ENCODE measurements around the gene PRSS38.

PRSS38 gene

DNA sequence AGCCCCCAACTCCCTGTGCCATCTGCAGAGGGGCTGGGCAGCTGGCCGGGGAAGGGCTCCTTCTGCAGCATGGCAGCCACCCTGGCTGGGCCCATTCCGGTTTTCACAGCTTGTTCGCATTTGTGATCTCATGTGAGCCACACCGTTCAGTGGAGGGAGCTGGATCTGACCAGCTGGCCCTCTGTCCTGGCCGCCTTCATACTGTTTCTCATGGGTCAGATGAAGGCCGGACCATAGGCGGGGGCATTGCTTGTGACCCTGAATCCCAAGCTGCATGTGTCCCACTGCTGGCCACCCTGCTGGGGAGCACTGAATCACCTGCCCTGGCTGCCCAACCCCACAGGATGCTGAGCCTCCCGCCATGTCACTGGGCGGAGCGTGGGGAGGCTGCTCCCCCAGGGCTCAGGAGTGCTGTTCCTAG is 36.4 kb upstream of the PRSS38 start:
- Histone ChIP-seq H3K4me3 (ENCODE audit: low read depth in 1 of 2, low read length in 2 of 2) (no peak overlapping the region), H3K36me3 (ENCODE audit: control insufficient read depth in 1 of 2, insufficient read depth in 2 of 2, low read length in 2 of 2) (peaks cover 4 to 40% of the 10 kb centered on the region in 2 donors), H3K9me3 (ENCODE audit: control insufficient read depth in 1 of 2, low read length in 2 of 2) (no peaks in the 10 kb centered on the region), H3K27ac (ENCODE audit: low read depth, low read length) (no peak overlapping the region), H3K9ac (ENCODE audit: low read depth in 1 of 2, low read length in 2 of 2) (no peak overlapping the region), H3K4me1 (ENCODE audit: control insufficient read depth in 1 of 2, insufficient read depth in 2 of 2, low read length in 2 of 2) (no peaks in the 10 kb centered on the region), H3K27me3 (ENCODE audit: control insufficient read depth in 1 of 2, insufficient read depth in 2 of 2, low read length in 2 of 2) (no peaks in the 10 kb centered on the region)

DNA sequence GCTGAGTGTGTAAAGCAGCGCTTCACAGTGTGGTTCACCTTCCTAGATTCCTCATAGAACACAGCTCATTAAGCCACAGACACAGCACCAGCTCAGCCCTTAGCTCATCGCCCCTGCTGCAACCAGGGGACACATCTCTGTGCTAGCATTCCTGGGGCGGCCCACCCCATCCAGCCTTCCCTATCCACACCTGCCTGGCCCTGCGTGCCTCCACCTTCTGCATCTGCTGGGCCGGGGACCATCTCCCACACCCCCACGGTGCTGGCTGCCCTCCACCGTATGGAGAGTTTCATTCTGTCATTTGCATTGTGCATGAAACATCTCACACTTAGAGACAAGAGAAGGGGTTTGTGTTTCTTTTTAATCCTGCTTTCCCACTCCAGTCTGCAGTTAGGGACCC is 35.8 kb upstream of the PRSS38 start:
- no peaks in the 10 kb centered on the region for H3K4me1 ChIP-seq (ENCODE audit: control insufficient read depth in 1 of 2, insufficient read depth in 2 of 2, low read length in 2 of 2)
- H3K9me3 ChIP-seq (ENCODE audit: control insufficient read depth in 1 of 2, low read length in 2 of 2), result no peaks in the 10 kb centered on the region
- no peaks in the 10 kb centered on the region for H3K27me3 ChIP-seq (ENCODE audit: control insufficient read depth in 1 of 2, insufficient read depth in 2 of 2, low read length in 2 of 2)
- peaks cover 4 to 40% of the 10 kb centered on the region in 2 donors for H3K36me3 ChIP-seq (ENCODE audit: control insufficient read depth in 1 of 2, insufficient read depth in 2 of 2, low read length in 2 of 2)
- H3K4me3 ChIP-seq (ENCODE audit: low read depth in 1 of 2, low read length in 2 of 2), result no peak overlapping the region
- no peak overlapping the region for H3K27ac ChIP-seq (ENCODE audit: low read depth, low read length)
- H3K9ac ChIP-seq (ENCODE audit: low read depth in 1 of 2, low read length in 2 of 2), result no peak overlapping the region

DNA sequence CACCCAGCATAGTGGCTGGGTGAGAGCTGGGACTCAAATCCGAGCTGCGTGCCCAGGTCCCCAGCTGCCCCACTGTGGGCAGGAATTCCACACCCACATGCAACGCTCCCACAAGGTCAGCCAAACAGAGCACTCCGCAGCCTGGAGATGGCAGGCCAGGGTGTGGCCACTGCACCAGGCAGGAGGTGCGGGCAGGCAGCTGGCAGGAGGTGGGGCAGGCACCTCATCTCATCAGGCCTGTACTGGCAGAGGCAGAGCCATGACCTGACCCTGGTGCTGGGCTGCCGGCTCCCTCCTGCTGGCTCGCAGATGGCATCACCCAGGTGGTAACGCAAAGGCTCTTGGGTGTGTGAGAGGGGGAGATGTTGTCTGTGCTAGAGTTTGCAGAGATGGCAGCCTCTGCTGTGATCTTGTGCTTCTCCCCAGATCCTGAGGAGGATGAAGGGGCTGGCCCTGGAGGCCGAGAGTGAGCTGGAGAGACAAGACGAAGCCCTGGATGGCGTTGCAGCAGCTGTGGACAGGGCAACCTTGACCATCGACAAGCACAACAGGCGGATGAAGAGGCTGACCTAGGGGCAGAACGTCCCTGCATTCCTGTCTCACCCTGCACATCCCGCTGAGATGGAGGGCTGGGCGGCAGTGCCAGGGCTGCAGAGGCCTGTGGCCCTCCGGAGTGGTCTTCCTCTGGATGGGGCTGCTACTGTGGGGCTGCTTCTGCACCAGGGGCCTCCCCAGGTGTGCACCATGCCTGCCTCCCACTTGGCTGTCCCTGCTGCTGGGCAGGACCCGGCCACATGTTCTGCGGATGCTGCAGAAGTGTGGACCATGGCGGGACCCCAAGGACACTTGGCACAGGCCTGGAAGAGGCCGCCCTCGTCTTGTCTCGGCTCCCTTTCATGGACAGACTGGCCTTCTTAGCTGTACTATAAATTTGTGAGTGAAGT is 35.1 kb upstream of the PRSS38 start:
- Histone ChIP-seq H3K27ac (ENCODE audit: low read depth, low read length) (no peak overlapping the region), H3K4me1 (ENCODE audit: control insufficient read depth in 1 of 2, insufficient read depth in 2 of 2, low read length in 2 of 2) (no peaks in the 10 kb centered on the region), H3K9ac (ENCODE audit: low read depth in 1 of 2, low read length in 2 of 2) (no peak overlapping the region), H3K9me3 (ENCODE audit: control insufficient read depth in 1 of 2, low read length in 2 of 2) (no peaks in the 10 kb centered on the region), H3K4me3 (ENCODE audit: low read depth in 1 of 2, low read length in 2 of 2) (no peak overlapping the region), H3K27me3 (ENCODE audit: control insufficient read depth in 1 of 2, insufficient read depth in 2 of 2, low read length in 2 of 2) (no peaks in the 10 kb centered on the region), H3K36me3 (ENCODE audit: control insufficient read depth in 1 of 2, insufficient read depth in 2 of 2, low read length in 2 of 2) (peaks cover 4 to 38% of the 10 kb centered on the region in 2 donors)

GRCh38 chr1:227781314-227781930 is 34.1 kb upstream of the PRSS38 start:
- Histone ChIP-seq H3K27ac (ENCODE audit: low read depth, low read length) (no peak overlapping the region), H3K4me1 (ENCODE audit: control insufficient read depth in 1 of 2, insufficient read depth in 2 of 2, low read length in 2 of 2) (peaks cover 5 to 6% of the 10 kb centered on the region in 2 donors), H3K9ac (ENCODE audit: low read depth in 1 of 2, low read length in 2 of 2) (no peak overlapping the region), H3K9me3 (ENCODE audit: control insufficient read depth in 1 of 2, low read length in 2 of 2) (no peaks in the 10 kb centered on the region), H3K4me3 (ENCODE audit: low read depth in 1 of 2, low read length in 2 of 2) (no peak overlapping the region), H3K36me3 (ENCODE audit: control insufficient read depth in 1 of 2, insufficient read depth in 2 of 2, low read length in 2 of 2) (peaks cover 0 to 28% of the 10 kb centered on the region in 2 donors), H3K27me3 (ENCODE audit: control insufficient read depth in 1 of 2, insufficient read depth in 2 of 2, low read length in 2 of 2) (peaks cover 4 to 9% of the 10 kb centered on the region in 2 donors)

GRCh38 chr1:227782226-227782625 is 33.2 kb upstream of the PRSS38 start:
- Histone ChIP-seq H3K4me3 (ENCODE audit: low read depth in 1 of 2, low read length in 2 of 2) (no peak overlapping the region), H3K27ac (ENCODE audit: low read depth, low read length) (no peak overlapping the region)

GRCh38 chr1:227785094-227785804 is 30.2 kb upstream of the PRSS38 start:
- Histone ChIP-seq H3K36me3 (ENCODE audit: control insufficient read depth in 1 of 2, insufficient read depth in 2 of 2, low read length in 2 of 2) (peaks cover 0 to 15% of the 10 kb centered on the region in 2 donors), H3K9me3 (ENCODE audit: control insufficient read depth in 1 of 2, low read length in 2 of 2) (no peaks in the 10 kb centered on the region), H3K4me1 (ENCODE audit: control insufficient read depth in 1 of 2, insufficient read depth in 2 of 2, low read length in 2 of 2) (peaks cover 16 to 19% of the 10 kb centered on the region in 2 donors), H3K9ac (ENCODE audit: low read depth in 1 of 2, low read length in 2 of 2) (peak overlapping the region in 1 of 2 donors; percentile 35), H3K27ac (ENCODE audit: low read depth, low read length) (no peak overlapping the region), H3K27me3 (ENCODE audit: control insufficient read depth in 1 of 2, insufficient read depth in 2 of 2, low read length in 2 of 2) (peaks cover 4 to 12% of the 10 kb centered on the region in 2 donors), H3K4me3 (ENCODE audit: low read depth in 1 of 2, low read length in 2 of 2) (no peak overlapping the region)

More at GRCh38 chr1:227782226-227782625, 33.2 kb upstream of the PRSS38 start:
- Histone ChIP-seq H3K9me3 (ENCODE audit: control insufficient read depth in 1 of 2, low read length in 2 of 2) (no peaks in the 10 kb centered on the region), H3K27me3 (ENCODE audit: control insufficient read depth in 1 of 2, insufficient read depth in 2 of 2, low read length in 2 of 2) (peaks cover 4 to 12% of the 10 kb centered on the region in 2 donors), H3K4me1 (ENCODE audit: control insufficient read depth in 1 of 2, insufficient read depth in 2 of 2, low read length in 2 of 2) (peaks cover 13 to 14% of the 10 kb centered on the region in 2 donors), H3K9ac (ENCODE audit: low read depth in 1 of 2, low read length in 2 of 2) (no peak overlapping the region), H3K36me3 (ENCODE audit: control insufficient read depth in 1 of 2, insufficient read depth in 2 of 2, low read length in 2 of 2) (peaks cover 0 to 24% of the 10 kb centered on the region in 2 donors)

DNA sequence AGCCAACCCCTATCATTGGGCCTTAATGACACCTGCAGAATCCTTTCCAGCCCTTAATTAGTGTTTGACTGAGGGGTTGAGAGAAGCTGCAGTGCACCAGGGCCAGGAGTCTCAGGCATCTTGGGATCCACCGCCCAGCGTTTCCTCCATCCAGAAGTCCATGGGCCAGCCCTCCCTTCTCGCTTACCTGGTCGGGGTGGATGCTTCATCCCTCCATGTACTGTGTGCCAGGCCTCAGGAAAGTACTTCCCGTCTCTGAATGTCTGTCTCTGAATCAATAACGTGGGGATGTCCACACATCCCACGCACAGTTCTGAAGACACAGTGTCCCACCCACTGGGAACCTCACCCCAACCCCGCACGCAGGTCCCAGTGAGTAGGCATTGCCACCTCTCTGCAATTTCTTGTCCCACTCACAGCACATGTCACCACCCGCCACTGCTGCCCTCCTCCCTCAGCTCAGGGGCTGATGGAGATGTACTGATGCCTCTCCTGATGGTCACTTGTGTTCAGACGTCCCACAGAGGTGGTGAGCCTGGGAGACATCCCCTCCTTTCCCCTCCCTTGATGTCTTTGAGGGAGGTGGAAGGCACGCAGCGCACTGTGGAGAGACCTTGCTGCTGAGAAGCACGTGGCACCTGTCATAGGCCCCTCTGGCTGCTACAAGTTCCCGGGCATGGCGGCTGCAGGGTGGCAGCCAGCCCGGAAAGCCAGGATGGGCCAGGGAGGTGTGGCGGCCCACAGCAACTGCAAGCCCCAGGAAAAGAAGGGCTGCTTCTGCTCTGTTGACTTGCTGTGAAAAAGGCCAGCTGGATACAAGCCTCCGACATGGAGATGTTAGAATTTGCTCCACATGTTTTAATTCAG is 29.4 kb upstream of the PRSS38 start:
- Histone ChIP-seq H3K9me3 (ENCODE audit: control insufficient read depth in 1 of 2, low read length in 2 of 2) (no peaks in the 10 kb centered on the region), H3K27me3 (ENCODE audit: control insufficient read depth in 1 of 2, insufficient read depth in 2 of 2, low read length in 2 of 2) (peaks cover 4 to 12% of the 10 kb centered on the region in 2 donors), H3K36me3 (ENCODE audit: control insufficient read depth in 1 of 2, insufficient read depth in 2 of 2, low read length in 2 of 2) (peaks cover 0 to 8% of the 10 kb centered on the region in 2 donors), H3K4me3 (ENCODE audit: low read depth in 1 of 2, low read length in 2 of 2) (peak overlapping the region in 1 of 2 donors; percentile 70), H3K9ac (ENCODE audit: low read depth in 1 of 2, low read length in 2 of 2) (peak overlapping the region in 1 of 2 donors; percentile 82), H3K4me1 (ENCODE audit: control insufficient read depth in 1 of 2, insufficient read depth in 2 of 2, low read length in 2 of 2) (peaks cover 16 to 19% of the 10 kb centered on the region in 2 donors), H3K27ac (ENCODE audit: low read depth, low read length) (no peak overlapping the region)

DNA sequence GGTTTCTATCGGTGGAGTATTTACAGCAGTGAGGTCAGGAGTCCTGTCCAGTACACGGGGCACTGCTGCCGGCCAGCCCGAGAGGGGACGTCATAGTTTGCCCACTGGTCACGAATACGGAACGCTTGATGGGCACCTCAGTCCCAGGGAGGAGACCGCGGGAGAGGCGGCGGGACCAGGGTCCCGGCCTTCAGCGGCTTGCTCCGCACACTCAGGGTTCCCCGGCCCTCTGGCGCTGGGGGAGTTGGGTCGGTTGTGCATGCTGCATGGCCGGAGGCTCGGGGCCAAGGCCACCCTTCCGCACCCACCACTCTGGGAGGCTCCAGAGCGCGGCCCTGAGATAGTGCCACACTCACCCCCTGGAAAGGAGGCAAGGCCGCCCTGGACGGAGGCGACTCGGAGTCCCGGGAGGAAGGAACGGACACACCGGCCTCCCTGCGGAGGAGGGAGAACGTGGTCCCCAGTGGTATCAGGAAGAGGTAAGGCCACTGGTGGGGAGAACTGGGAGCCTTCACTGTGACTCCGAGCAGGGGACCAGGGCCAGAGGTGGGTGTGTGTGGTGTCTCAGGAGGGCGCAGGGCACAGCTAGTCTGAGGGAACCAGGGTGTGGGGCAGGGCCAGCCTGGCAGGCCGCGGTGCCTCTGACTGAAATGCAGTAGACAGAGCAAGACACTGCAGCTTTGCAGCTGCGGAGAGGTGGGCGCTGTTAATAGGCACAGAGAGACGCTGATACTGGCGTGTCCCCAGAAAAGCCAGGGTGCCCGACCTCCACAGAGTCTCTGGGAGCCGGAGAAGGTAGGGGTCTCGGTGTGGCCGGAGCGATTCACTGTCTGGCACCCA is 28.6 kb upstream of the PRSS38 start:
- Histone ChIP-seq H3K9ac (ENCODE audit: low read depth in 1 of 2, low read length in 2 of 2) (peak overlapping the region; percentile 74 to 82), H3K9me3 (ENCODE audit: control insufficient read depth in 1 of 2, low read length in 2 of 2) (no peaks in the 10 kb centered on the region), H3K27ac (ENCODE audit: low read depth, low read length) (no peak overlapping the region)

More for the DNA sequence above, 28.6 kb upstream of the PRSS38 start:
- peaks cover 0 to 5% of the 10 kb centered on the region in 2 donors for H3K36me3 ChIP-seq (ENCODE audit: control insufficient read depth in 1 of 2, insufficient read depth in 2 of 2, low read length in 2 of 2)
- H3K4me1 ChIP-seq (ENCODE audit: control insufficient read depth in 1 of 2, insufficient read depth in 2 of 2, low read length in 2 of 2), result peaks cover 16 to 19% of the 10 kb centered on the region in 2 donors
- H3K27me3 ChIP-seq (ENCODE audit: control insufficient read depth in 1 of 2, insufficient read depth in 2 of 2, low read length in 2 of 2), result peaks cover 4 to 12% of the 10 kb centered on the region in 2 donors
- peak overlapping the region; percentile 70 to 79 for H3K4me3 ChIP-seq (ENCODE audit: low read depth in 1 of 2, low read length in 2 of 2)
